ENCODE results near the gene MYO16. TPM values are rescaled to one million over a fixed set of nuclear protein-coding genes. Genes with fewer than 3 reads are reported as not detected.
A peak's percentile ranks its signal among the peaks of the same experiment; 100 is the strongest.

MYO16 gene
- total and polyA plus RNA-seq, 12 donors, result 0.56 to 2.4 (median 1.4) TPM

- no peak overlapping the region for H3K27ac ChIP-seq
- H3K4me1 ChIP-seq (replicated peaks in 1 of 2), result peaks cover 0 to 4% of the 10 kb centered on the region in 2 donors
- TF ChIP-seq CTCF (IDR thresholded peaks at IDR 0.05), result no peak
- no peak for TF ChIP-seq POLR2A (IDR thresholded peaks at IDR 0.05)
- no peak overlapping the region for H3K4me3 ChIP-seq
- no peak for DNase-seq
- H3K27me3 ChIP-seq, result no peaks in the 10 kb centered on the region
- no peaks in the 10 kb centered on the region for H3K9me3 ChIP-seq (replicated peaks in 1 of 3)
- WGBS, 4 donors, result 67 to 82% (median 82%) methylated on average over 1 of the region's 1 CpG
- intact Hi-C loops (cut with DNase I), result no loop called here
- no peaks in the 10 kb centered on the region for H3K36me3 ChIP-seq (replicated peaks in 1 of 2)
Observed at GRCh38 chr13:109254274-109254673, 624.9 kb downstream of the MYO16 start.

GRCh38 chr13:109255141-109255856 lies 625.9 kb downstream of the MYO16 start:
- Histone ChIP-seq H3K36me3 (replicated peaks in 1 of 2) (no peaks in the 10 kb centered on the region), H3K27ac (no peak overlapping the region), H3K4me1 (replicated peaks in 1 of 2) (peaks cover 0 to 4% of the 10 kb centered on the region in 2 donors), H3K27me3 (no peaks in the 10 kb centered on the region), H3K9me3 (replicated peaks in 1 of 3) (no peaks in the 10 kb centered on the region), H3K4me3 (no peak overlapping the region)
- WGBS, 4 donors, result 90 to 95% (median 92%) methylated on average over 4 of the region's 4 CpGs
- TF ChIP-seq CTCF (IDR thresholded peaks at IDR 0.05) (no peak), POLR2A (IDR thresholded peaks at IDR 0.05) (no peak)
- intact Hi-C loops (cut with DNase I), result no loop called here
- no peak for DNase-seq

GRCh38 chr13:109256866-109257760 lies 627.7 kb downstream of the MYO16 start:
- Histone ChIP-seq H3K36me3 (replicated peaks in 1 of 2) (no peaks in the 10 kb centered on the region), H3K27ac (peak overlapping the region in 4 of 5 donors; percentile 17 to 72 (median 40)), H3K4me1 (replicated peaks in 1 of 2) (peaks cover 0 to 4% of the 10 kb centered on the region in 2 donors), H3K9me3 (replicated peaks in 1 of 3) (no peaks in the 10 kb centered on the region), H3K4me3 (no peak overlapping the region), H3K27me3 (no peaks in the 10 kb centered on the region)
- intact Hi-C loops (cut with DNase I), result no loop called here
- peak; percentile 27 to 80 (median 67) for DNase-seq
- 9 to 19% (median 13%) methylated on average over 3 of the region's 3 CpGs for WGBS, 4 donors
- TF ChIP-seq POLR2A (IDR thresholded peaks at IDR 0.05), result peak in 1 of 2 donors; percentile 19
- no peak for TF ChIP-seq CTCF (IDR thresholded peaks at IDR 0.05)
